Measurements from ENCODE around the gene CDH15.

DNA sequence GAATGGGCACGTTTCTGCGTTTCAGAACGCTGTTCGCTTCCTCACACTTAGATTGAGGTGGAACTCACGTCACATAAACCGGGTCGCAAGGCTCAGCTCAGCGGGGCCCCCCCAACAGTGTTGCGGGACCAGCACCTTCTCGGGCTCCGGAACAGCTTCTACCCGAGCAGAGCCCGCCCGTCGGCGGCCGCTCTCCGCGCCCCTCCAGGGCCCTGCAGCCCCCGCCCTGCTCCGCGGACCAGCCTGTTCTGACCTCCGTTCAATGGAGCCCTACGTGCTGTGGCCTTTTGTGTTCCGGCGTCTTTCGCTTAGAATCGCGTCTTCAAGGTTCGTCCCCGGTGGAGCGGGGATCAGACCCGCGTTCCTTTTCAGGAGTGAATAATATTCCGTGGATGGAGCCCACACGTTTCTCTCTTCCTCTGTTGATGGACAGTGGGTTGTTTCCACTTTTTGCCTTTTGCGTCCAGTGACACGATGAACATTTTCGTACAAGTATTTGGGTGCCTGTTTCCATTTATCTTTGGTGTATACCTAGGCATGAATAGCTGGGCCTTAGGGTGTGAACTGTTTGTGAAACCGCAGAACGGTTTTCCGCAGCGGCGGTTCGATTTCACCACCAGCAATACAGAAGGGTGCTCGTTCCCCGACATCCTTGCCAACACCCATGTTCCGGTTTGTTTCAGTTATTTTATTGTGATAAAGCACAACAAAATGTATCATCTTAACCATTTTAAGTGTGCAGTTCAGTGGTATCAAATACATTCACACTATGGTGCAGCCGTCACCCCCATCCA, 31.1 kb downstream of the CDH15 start:
- TF ChIP-seq, protein P1, sequence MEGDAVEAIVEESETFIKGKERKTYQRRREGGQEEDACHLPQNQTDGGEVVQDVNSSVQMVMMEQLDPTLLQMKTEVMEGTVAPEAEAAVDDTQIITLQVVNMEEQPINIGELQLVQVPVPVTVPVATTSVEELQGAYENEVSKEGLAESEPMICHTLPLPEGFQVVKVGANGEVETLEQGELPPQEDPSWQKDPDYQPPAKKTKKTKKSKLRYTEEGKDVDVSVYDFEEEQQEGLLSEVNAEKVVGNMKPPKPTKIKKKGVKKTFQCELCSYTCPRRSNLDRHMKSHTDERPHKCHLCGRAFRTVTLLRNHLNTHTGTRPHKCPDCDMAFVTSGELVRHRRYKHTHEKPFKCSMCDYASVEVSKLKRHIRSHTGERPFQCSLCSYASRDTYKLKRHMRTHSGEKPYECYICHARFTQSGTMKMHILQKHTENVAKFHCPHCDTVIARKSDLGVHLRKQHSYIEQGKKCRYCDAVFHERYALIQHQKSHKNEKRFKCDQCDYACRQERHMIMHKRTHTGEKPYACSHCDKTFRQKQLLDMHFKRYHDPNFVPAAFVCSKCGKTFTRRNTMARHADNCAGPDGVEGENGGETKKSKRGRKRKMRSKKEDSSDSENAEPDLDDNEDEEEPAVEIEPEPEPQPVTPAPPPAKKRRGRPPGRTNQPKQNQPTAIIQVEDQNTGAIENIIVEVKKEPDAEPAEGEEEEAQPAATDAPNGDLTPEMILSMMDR (IDR thresholded peaks at IDR 0.05 in 4 of 5, conservative IDR thresholded peaks at IDR 0.05 in 1 of 5), result no peak
- TF ChIP-seq POLR2A (IDR thresholded peaks at IDR 0.05), result no peak

All from gastrocnemius medialis (tissue), 4 donors.